WTC11 (cell line): Measurements from ENCODE around the gene MDN1. TPM values are rescaled to one million over a fixed set of nuclear protein-coding genes. Genes with fewer than 3 reads are reported as not detected.
A peak's percentile ranks its signal among the peaks of the same experiment; 100 is the strongest.

Source experiments
- ATAC-seq: fragments of 200-7000 bp; cut with Tn5 transposase; 2 replicates; pipeline ENCODE4 v1.10.0; 2021; ENCODE audit warnings: mild to moderate bottlenecking, moderate library complexity
- CTCF ChIA-PET: fragments of 300-600 bp; sonication (Branson Sonifier 250); formaldehyde crosslinking; loops from one replicate; lab custom pipeline; 2021; ENCODE audit warnings: antibody characterized with exemption; lab: Charles Lee
- POLR2A ChIA-PET: fragments of 350-600 bp; sonication (Branson Sonifier 250); formaldehyde crosslinking; loops from one replicate; lab custom pipeline; 2021; ENCODE audit warnings: antibody characterized with exemption; lab: Charles Lee
- DNase-seq: peaks from one replicate; pipeline ENCODE4 v3.0.0; 2021; ENCODE audit warnings: low spot score
- H3K27ac Mint-ChIP-seq: 2 replicates; pipeline ENCODE4 v1.8.0; 2021; ENCODE audit warnings: mixed read lengths
- H3K27me3 Mint-ChIP-seq: 2 replicates; pipeline ENCODE4 v1.8.0; 2021; ENCODE audit warnings: low read depth, mild to moderate bottlenecking, moderate library complexity, mixed read lengths
- H3K36me3 Mint-ChIP-seq: 2 replicates; pipeline ENCODE4 v1.8.0; 2021; ENCODE audit warnings: mixed read lengths
- H3K4me1 Mint-ChIP-seq: 2 replicates; pipeline ENCODE4 v1.8.0; 2022; ENCODE audit warnings: mixed read lengths
- H3K4me3 Mint-ChIP-seq: 2 replicates; pipeline ENCODE4 v1.8.0; 2021; ENCODE audit warnings: mild to moderate bottlenecking, moderate library complexity, mixed read lengths
- H3K9me3 Mint-ChIP-seq: 2 replicates; pipeline ENCODE4 v1.8.0; 2021; ENCODE audit warnings: mixed read lengths
- CREM ChIP-seq: sonication (generic); formaldehyde crosslinking; IDR thresholded peaks from 2 replicates; pipeline ENCODE4 v1.8.1; 2022; ENCODE audit warnings: mild to moderate bottlenecking, missing genetic modification reagents, moderate library complexity
- E2F1 ChIP-seq: sonication (generic); formaldehyde crosslinking; IDR thresholded peaks from 2 replicates; pipeline ENCODE4 v1.8.0; 2022; ENCODE audit warnings: mild to moderate bottlenecking, missing genetic modification reagents
- E2F4 ChIP-seq: sonication (generic); formaldehyde crosslinking; IDR thresholded peaks from 2 replicates; pipeline ENCODE4 v1.8.1; 2022; ENCODE audit warnings: low read depth, mild to moderate bottlenecking, moderate library complexity, missing genetic modification reagents, borderline replicate concordance
- IRF2 ChIP-seq: sonication (generic); formaldehyde crosslinking; IDR thresholded peaks from 2 replicates; pipeline ENCODE4 v1.8.0; 2022; ENCODE audit warnings: low read depth, missing genetic modification reagents, borderline replicate concordance
- JAZF1 ChIP-seq: fragments of 250-450 bp; sonication (Bioruptor Pico); IDR thresholded peaks from 2 replicates; pipeline ENCODE4 v1.9.0; 2021; ENCODE audit warnings: moderate library complexity, mild to moderate bottlenecking, inconsistent platforms
- PREB ChIP-seq: sonication (generic); formaldehyde crosslinking; IDR thresholded peaks from 2 replicates; pipeline ENCODE4 v1.8.1; 2022; ENCODE audit warnings: mild to moderate bottlenecking, missing genetic modification reagents, moderate library complexity, borderline replicate concordance
- RELA ChIP-seq: sonication (generic); formaldehyde crosslinking; IDR thresholded peaks from 2 replicates; pipeline ENCODE4 v1.8.1; 2022; ENCODE audit warnings: missing genetic modification reagents, mild to moderate bottlenecking, borderline replicate concordance
- ZNF138 ChIP-seq: sonication (generic); formaldehyde crosslinking; conservative IDR thresholded peaks from 2 replicates; pipeline ENCODE4 v1.8.1; 2022; ENCODE audit warnings: mild to moderate bottlenecking, moderate library complexity, missing genetic modification reagents
- ZNF232 ChIP-seq: sonication (generic); formaldehyde crosslinking; IDR thresholded peaks from 2 replicates; pipeline ENCODE4 v1.8.0; 2022; ENCODE audit warnings: mild to moderate bottlenecking, missing genetic modification reagents
- ZNF416 ChIP-seq: fragments of 250-450 bp; sonication (Bioruptor Pico); IDR thresholded peaks from 2 replicates; pipeline ENCODE4 v1.9.0; 2021; ENCODE audit warnings: mild to moderate bottlenecking, inconsistent platforms
- ZNF532 ChIP-seq: fragments of 250-450 bp; sonication (Bioruptor Pico); IDR thresholded peaks from 2 replicates; pipeline ENCODE4 v1.9.0; 2021; ENCODE audit warnings: mild to moderate bottlenecking, borderline replicate concordance
- ZNF671 ChIP-seq: fragments of 250-450 bp; sonication (Bioruptor Pico); IDR thresholded peaks from 2 replicates; pipeline ENCODE4 v1.8.0; 2021; ENCODE audit warnings: mild to moderate bottlenecking
- total RNA-seq: library from RNA; stranded (reverse); gene quantifications from 3 replicates; pipeline ENCODE4 v1.2.3, GENCODE V29; 2021
- TF ChIP-seq, protein P1 (sequence below): sonication (generic); formaldehyde crosslinking; IDR thresholded peaks from 2 replicates; pipeline ENCODE4 v1.8.0; 2022; ENCODE audit warnings: mild to moderate bottlenecking, missing genetic modification reagents
- TF ChIP-seq, protein P2 (sequence below): fragments of 250-450 bp; sonication (Bioruptor Pico); conservative IDR thresholded peaks from 2 replicates; pipeline ENCODE4 v1.9.0; 2021; ENCODE audit warnings: mild to moderate bottlenecking
- TF ChIP-seq, protein P3 (sequence below): sonication (generic); formaldehyde crosslinking; IDR thresholded peaks from 2 replicates; pipeline ENCODE4 v1.8.1; 2023; ENCODE audit warnings: mild to moderate bottlenecking, missing genetic modification reagents
- TF ChIP-seq, protein P4 (sequence below): sonication (generic); formaldehyde crosslinking; IDR thresholded peaks from 2 replicates; pipeline ENCODE4 v1.8.0; 2022; ENCODE audit warnings: missing genetic modification reagents

Gene MDN1
- total RNA-seq, 1 experiment from 2014 or later: 195 TPM

DNA sequence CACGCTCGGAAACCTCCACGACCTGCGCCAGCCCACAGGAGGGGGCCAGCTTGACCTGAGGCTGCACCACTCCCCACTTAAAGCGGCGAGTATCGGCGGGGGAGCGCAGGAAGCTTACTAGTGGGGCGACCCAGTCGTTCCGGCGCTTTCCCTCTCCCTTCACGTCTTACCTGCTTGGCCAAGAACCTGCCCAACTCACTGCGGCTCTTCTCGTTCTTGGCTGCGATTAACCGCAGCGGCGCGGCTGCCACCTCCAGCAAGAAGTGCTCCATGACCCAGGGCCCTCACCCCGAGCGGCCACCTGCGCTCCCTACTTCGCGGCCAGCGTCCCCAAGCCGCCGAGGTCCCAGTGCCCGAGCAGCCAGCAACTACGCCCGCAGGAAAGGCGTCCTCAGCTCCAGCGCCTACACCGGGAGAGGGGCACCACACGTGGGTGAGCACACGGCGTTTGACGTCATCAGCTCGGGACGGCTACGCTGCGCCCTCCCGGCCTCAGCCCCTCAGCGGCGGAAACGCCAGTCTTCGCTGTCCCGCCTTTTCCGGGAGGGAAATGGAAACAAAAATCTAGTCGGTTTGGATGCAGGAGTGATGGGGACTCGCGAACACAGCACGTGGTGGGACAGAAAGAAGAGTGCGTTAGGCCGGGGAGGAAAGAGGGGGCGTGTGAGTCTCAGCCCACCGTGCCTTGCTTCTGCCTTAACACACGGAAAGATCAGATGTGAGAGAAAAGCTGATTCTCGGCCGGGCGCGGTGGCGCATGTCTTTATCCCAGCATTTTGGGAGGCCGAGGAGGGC, at the start of gene MDN1 (continued):
- TF ChIP-seq JAZF1 (CRISPR knock-in tag) (no peak), ZNF232 (CRISPR knock-in tag) (peak; percentile 90), ZNF416 (CRISPR knock-in tag) (no peak), ZNF138 (CRISPR knock-in tag) (peak; percentile 93), CREM (CRISPR knock-in tag) (peak; percentile 99), E2F1 (CRISPR knock-in tag) (peak; percentile 87), E2F4 (no peak), PREB (CRISPR knock-in tag) (no peak), IRF2 (CRISPR knock-in tag) (no peak), ZNF532 (CRISPR knock-in tag) (no peak)
- TF ChIP-seq, protein P1, sequence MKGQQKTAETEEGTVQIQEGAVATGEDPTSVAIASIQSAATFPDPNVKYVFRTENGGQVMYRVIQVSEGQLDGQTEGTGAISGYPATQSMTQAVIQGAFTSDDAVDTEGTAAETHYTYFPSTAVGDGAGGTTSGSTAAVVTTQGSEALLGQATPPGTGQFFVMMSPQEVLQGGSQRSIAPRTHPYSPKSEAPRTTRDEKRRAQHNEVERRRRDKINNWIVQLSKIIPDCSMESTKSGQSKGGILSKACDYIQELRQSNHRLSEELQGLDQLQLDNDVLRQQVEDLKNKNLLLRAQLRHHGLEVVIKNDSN (CRISPR knock-in tag): peak; percentile 91

DNA sequence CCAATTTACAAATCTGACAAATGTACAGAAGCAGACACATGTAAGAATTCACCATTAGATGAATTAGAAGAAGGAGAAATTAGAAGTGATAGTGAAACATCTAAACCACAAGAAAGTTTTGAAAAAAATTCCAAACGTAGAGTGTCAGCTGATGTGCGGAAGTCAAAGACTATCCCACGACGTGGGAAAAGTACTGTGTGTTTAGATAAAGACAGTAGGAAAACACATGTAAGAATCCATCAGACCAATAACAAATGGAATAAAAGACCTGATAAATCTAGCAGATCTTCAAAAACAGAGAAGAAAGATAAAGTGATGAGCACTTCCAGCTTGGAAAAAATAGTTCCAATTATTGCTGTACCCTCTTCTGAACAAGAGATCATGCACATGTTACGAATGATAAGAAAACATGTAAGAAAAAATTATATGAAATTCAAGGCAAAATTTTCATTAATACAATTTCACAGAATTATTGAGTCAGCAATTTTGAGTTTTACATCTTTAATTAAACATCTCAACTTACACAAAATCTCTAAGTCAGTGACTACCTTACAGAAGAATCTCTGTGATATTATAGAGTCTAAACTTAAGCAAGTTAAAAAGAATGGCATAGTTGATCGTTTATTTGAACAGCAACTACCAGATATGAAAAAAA, 46.6 kb upstream of the MDN1 start:
- Mint-ChIP-seq H3K4me3 (no peak overlapping the region), H3K27me3 (no peaks in the 10 kb centered on the region), H3K36me3 (peaks cover 86% of the 10 kb centered on the region), H3K4me1 (no peaks in the 10 kb centered on the region), H3K27ac (no peak overlapping the region), H3K9me3 (peaks cover 29% of the 10 kb centered on the region)
- ATAC-seq (no peak), DNase-seq (no peak)
- ChIA-PET CTCF (no interaction called here), POLR2A (no interaction called here)
- TF ChIP-seq, protein P2, sequence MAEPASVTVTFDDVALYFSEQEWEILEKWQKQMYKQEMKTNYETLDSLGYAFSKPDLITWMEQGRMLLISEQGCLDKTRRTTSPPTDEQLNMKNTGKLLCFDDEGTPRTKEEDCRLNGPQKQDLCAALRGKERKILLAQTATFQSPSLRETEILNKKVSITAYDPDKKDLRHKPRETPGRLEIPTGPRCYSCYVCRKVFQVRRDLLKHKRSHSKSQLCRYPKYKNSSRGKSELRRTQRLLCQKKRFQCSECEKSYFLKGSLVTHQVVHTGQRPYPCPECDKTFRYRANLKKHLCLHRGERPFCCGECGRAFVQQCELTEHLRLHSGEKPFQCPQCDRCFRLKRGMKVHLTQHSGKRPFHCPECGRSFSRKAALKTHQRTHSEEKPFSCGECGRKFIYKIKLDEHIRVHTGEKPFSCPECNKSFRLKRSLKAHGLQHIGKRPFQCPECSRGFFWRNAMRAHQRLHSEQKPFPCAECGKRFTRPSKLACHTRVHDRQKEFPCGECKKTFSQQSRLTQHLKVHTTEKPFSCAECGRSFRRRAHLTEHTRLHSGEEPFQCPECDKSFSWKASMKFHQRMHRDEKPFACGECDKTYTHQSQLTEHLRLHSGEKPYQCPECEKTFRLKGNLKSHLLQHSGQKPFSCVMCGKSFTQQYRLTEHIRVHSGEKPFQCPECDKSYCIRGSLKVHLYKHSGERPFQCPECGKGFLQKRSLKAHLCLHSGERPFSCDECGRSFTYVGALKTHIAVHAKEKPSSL: no peak
- TF ChIP-seq, protein P3, sequence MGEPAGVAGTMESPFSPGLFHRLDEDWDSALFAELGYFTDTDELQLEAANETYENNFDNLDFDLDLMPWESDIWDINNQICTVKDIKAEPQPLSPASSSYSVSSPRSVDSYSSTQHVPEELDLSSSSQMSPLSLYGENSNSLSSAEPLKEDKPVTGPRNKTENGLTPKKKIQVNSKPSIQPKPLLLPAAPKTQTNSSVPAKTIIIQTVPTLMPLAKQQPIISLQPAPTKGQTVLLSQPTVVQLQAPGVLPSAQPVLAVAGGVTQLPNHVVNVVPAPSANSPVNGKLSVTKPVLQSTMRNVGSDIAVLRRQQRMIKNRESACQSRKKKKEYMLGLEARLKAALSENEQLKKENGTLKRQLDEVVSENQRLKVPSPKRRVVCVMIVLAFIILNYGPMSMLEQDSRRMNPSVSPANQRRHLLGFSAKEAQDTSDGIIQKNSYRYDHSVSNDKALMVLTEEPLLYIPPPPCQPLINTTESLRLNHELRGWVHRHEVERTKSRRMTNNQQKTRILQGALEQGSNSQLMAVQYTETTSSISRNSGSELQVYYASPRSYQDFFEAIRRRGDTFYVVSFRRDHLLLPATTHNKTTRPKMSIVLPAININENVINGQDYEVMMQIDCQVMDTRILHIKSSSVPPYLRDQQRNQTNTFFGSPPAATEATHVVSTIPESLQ (CRISPR knock-in tag): no peak
- TF ChIP-seq RELA (CRISPR knock-in tag) (no peak), ZNF138 (CRISPR knock-in tag) (no peak), ZNF671 (CRISPR knock-in tag) (no peak)
- TF ChIP-seq, protein P4, sequence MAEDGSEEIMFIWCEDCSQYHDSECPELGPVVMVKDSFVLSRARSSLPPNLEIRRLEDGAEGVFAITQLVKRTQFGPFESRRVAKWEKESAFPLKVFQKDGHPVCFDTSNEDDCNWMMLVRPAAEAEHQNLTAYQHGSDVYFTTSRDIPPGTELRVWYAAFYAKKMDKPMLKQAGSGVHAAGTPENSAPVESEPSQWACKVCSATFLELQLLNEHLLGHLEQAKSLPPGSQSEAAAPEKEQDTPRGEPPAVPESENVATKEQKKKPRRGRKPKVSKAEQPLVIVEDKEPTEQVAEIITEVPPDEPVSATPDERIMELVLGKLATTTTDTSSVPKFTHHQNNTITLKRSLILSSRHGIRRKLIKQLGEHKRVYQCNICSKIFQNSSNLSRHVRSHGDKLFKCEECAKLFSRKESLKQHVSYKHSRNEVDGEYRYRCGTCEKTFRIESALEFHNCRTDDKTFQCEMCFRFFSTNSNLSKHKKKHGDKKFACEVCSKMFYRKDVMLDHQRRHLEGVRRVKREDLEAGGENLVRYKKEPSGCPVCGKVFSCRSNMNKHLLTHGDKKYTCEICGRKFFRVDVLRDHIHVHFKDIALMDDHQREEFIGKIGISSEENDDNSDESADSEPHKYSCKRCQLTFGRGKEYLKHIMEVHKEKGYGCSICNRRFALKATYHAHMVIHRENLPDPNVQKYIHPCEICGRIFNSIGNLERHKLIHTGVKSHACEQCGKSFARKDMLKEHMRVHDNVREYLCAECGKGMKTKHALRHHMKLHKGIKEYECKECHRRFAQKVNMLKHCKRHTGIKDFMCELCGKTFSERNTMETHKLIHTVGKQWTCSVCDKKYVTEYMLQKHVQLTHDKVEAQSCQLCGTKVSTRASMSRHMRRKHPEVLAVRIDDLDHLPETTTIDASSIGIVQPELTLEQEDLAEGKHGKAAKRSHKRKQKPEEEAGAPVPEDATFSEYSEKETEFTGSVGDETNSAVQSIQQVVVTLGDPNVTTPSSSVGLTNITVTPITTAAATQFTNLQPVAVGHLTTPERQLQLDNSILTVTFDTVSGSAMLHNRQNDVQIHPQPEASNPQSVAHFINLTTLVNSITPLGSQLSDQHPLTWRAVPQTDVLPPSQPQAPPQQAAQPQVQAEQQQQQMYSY (CRISPR knock-in tag): no peak
